ENCODE results near the gene MPRIP. TPM values are rescaled to one million over a fixed set of nuclear protein-coding genes. Genes with fewer than 3 reads are reported as not detected.

The MPRIP gene
- total RNA-seq, 1 experiment from 2014 or later: 258 TPM

GRCh38 chr17:17146786-17147406, 104.6 kb downstream of the MPRIP start:
- Histone ChIP-seq H3K4me2 (ENCODE audit: low read length) (no peak overlapping the region), H3K9me2 (ENCODE audit: insufficient read depth) (no peaks in the 10 kb centered on the region), H4K20me1 (ENCODE audit: insufficient read depth) (no peaks in the 10 kb centered on the region; the same call in 1 of the 2 replicates), H3K79me2 (ENCODE audit: insufficient read depth, low read length) (peaks cover 3% of the 10 kb centered on the region; the same call in 1 of the 2 replicates), H3K4me1 (ENCODE audit: control insufficient read depth in 1 of 2, insufficient read depth in 2 of 2, low read length in 2 of 2) (peaks cover 2 to 21% of the 10 kb centered on the region in 2 experiments; a peak in 2 of 4 replicates), H3K27me3 (ENCODE audit: insufficient read depth, low read length) (no peaks in the 10 kb centered on the region), H3K27ac (ENCODE audit: low read depth, low read length) (no peak overlapping the region; the same call in 1 of the 2 replicates), H3K9me3 (ENCODE audit: control insufficient read depth in 1 of 2, insufficient read depth in 1 of 2, low read depth in 1 of 2, low read length in 2 of 2) (no peaks in the 10 kb centered on the region), H3K4me3 (replicated peaks in 1 of 2; ENCODE audit: low read depth in 1 of 2, low read length in 2 of 2) (no peak overlapping the region), H3K36me3 (ENCODE audit: control insufficient read depth in 1 of 2, insufficient read depth in 2 of 2, low read length in 2 of 2) (peaks cover 31 to 43% of the 10 kb centered on the region in 2 experiments), H2AFZ (ENCODE audit: low read depth, low read length, poor library complexity, severe bottlenecking) (no peak overlapping the region), H3K9ac (ENCODE audit: low read length) (no peak overlapping the region)
- intact Hi-C loops (cut with micrococcal nuclease): loop anchor here (2.0 kb wide), 1 partner anchor 146 kb away; no protein-coding TSS in a partner anchor
- POLR2A ChIA-PET: no interaction called here
- TF ChIP-seq CTCF (IDR thresholded peaks at IDR 0.05 in 2 of 3, conservative IDR thresholded peaks at IDR 0.05 in 1 of 3; ENCODE audit: borderline replicate concordance in 1 of 3, insufficient read depth in 1 of 3, low read depth in 2 of 3, low read length in 2 of 3): peak; percentile 59 to 63 (median 62); a peak in 5 of 6 replicates
- peak; percentile 44 for TF ChIP-seq RAD21 (IDR thresholded peaks at IDR 0.05; ENCODE audit: low read depth)
- no peak for TF ChIP-seq JUND (IDR thresholded peaks at IDR 0.05)
- ATAC-seq: peak; percentile 82
- no TSS peak for BruUV-seq (replicated peaks)
- RAD21 ChIA-PET (ENCODE audit: low non-redundant PET in 1 of 2, low total read pairs in 2 of 2, uncharacterized antibody in 2 of 2, unreplicated experiment in 2 of 2): no interaction called here
- CTCF ChIA-PET: no interaction called here
- peak; percentile 15 for DNase-seq (ENCODE audit: low read depth, low spot score)

DNA sequence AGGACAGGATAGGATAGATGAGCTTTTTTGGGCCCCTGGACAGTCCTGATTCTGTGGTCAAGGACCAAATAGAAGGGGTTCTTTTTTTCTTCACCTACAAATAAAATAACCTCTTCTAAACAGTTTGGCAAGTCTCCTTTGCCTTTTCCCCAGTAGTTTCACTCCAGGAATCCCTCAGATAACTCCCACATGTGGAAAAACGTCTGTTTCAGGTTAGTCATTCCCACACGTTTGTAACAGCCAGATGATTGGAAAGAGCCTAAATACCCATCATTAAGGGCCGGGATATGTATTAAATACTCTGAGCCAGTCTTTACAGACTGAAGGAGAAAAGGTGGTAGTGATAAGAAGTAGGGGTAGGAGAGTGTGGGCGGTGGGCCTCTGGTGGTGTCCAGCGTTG, 105.6 kb downstream of the MPRIP start:
- Histone ChIP-seq H3K9me2 (ENCODE audit: insufficient read depth) (no peaks in the 10 kb centered on the region), H3K4me1 (ENCODE audit: control insufficient read depth in 1 of 2, insufficient read depth in 2 of 2, low read length in 2 of 2) (peaks cover 2 to 29% of the 10 kb centered on the region in 2 experiments; a peak in 2 of 4 replicates), H3K9ac (ENCODE audit: low read length) (no peak overlapping the region), H4K20me1 (ENCODE audit: insufficient read depth) (no peaks in the 10 kb centered on the region; the same call in 1 of the 2 replicates), H3K4me2 (ENCODE audit: low read length) (no peak overlapping the region), H3K36me3 (ENCODE audit: control insufficient read depth in 1 of 2, insufficient read depth in 2 of 2, low read length in 2 of 2) (peaks cover 40% of the 10 kb centered on the region in 2 experiments), H2AFZ (ENCODE audit: low read depth, low read length, poor library complexity, severe bottlenecking) (no peak overlapping the region), H3K27me3 (ENCODE audit: insufficient read depth, low read length) (no peaks in the 10 kb centered on the region), H3K4me3 (replicated peaks in 1 of 2; ENCODE audit: low read depth in 1 of 2, low read length in 2 of 2) (no peak overlapping the region), H3K9me3 (ENCODE audit: control insufficient read depth in 1 of 2, insufficient read depth in 1 of 2, low read depth in 1 of 2, low read length in 2 of 2) (no peaks in the 10 kb centered on the region), H3K79me2 (ENCODE audit: insufficient read depth, low read length) (peaks cover 3% of the 10 kb centered on the region; the same call in 1 of the 2 replicates), H3K27ac (ENCODE audit: low read depth, low read length) (no peak overlapping the region)
- ChIA-PET POLR2A (no interaction called here), RAD21 (ENCODE audit: low non-redundant PET in 1 of 2, low total read pairs in 2 of 2, uncharacterized antibody in 2 of 2, unreplicated experiment in 2 of 2) (no interaction called here), CTCF (no interaction called here)
- no TSS peak for BruUV-seq (replicated peaks)
- ATAC-seq: no peak
- TF ChIP-seq CEBPB (IDR thresholded peaks at IDR 0.05; ENCODE audit: low read depth) (no peak), SRF (IDR thresholded peaks at IDR 0.05; ENCODE audit: low read depth) (no peak), RAD21 (IDR thresholded peaks at IDR 0.05; ENCODE audit: low read depth) (no peak), ZBTB33 (IDR thresholded peaks at IDR 0.05; ENCODE audit: extremely low read depth, insufficient replicate concordance, low read length) (no peak), ZNF274 (IDR thresholded peaks at IDR 0.05; ENCODE audit: low read depth, low read length) (no peak), JUND (IDR thresholded peaks at IDR 0.05) (no peak), SIN3A (IDR thresholded peaks at IDR 0.05; ENCODE audit: low read depth) (no peak)
- TF ChIP-seq, protein P1, sequence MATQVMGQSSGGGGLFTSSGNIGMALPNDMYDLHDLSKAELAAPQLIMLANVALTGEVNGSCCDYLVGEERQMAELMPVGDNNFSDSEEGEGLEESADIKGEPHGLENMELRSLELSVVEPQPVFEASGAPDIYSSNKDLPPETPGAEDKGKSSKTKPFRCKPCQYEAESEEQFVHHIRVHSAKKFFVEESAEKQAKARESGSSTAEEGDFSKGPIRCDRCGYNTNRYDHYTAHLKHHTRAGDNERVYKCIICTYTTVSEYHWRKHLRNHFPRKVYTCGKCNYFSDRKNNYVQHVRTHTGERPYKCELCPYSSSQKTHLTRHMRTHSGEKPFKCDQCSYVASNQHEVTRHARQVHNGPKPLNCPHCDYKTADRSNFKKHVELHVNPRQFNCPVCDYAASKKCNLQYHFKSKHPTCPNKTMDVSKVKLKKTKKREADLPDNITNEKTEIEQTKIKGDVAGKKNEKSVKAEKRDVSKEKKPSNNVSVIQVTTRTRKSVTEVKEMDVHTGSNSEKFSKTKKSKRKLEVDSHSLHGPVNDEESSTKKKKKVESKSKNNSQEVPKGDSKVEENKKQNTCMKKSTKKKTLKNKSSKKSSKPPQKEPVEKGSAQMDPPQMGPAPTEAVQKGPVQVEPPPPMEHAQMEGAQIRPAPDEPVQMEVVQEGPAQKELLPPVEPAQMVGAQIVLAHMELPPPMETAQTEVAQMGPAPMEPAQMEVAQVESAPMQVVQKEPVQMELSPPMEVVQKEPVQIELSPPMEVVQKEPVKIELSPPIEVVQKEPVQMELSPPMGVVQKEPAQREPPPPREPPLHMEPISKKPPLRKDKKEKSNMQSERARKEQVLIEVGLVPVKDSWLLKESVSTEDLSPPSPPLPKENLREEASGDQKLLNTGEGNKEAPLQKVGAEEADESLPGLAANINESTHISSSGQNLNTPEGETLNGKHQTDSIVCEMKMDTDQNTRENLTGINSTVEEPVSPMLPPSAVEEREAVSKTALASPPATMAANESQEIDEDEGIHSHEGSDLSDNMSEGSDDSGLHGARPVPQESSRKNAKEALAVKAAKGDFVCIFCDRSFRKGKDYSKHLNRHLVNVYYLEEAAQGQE (IDR thresholded peaks at IDR 0.05; ENCODE audit: low read depth): no peak
- TF ChIP-seq, protein P2, sequence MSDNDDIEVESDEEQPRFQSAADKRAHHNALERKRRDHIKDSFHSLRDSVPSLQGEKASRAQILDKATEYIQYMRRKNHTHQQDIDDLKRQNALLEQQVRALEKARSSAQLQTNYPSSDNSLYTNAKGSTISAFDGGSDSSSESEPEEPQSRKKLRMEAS (IDR thresholded peaks at IDR 0.05): no peak
- intact Hi-C loops (cut with micrococcal nuclease): loop anchor here (2.0 kb wide), 1 partner anchor 147 kb away; no protein-coding TSS in a partner anchor
- DNase-seq (ENCODE audit: low read depth, low spot score): no peak
